BLaER1 (cell line): ENCODE data around the gene XAB2.
"Not testable (repeated sequence)": the region's sequence is repeated elsewhere in the genome, so short reads cannot be mapped to it uniquely, and the experiment has no call there.

Source experiments
- H3K27ac ChIP-seq: shearing (Covaris generic); formaldehyde crosslinking; 2 replicates; pipeline ENCODE4 v1.8.1; 2022
- H3K27me3 ChIP-seq: shearing (Covaris generic); formaldehyde crosslinking; 2 replicates; pipeline ENCODE4 v1.8.1; 2022
- H3K36me3 ChIP-seq: shearing (Covaris generic); formaldehyde crosslinking; 2 replicates; pipeline ENCODE4 v1.8.1; 2022
- H3K4me1 ChIP-seq: shearing (Covaris generic); formaldehyde crosslinking; 2 replicates; pipeline ENCODE4 v1.8.1; 2022
- H3K4me2 ChIP-seq: shearing (Covaris generic); formaldehyde crosslinking; 2 replicates; pipeline ENCODE4 v1.8.1; 2022
- H3K4me3 ChIP-seq: shearing (Covaris generic); formaldehyde crosslinking; 2 replicates; pipeline ENCODE4 v1.8.1; 2022
- H3K9ac ChIP-seq: shearing (Covaris generic); formaldehyde crosslinking; 2 replicates; pipeline ENCODE4 v1.8.1; 2022
- H3K9me3 ChIP-seq: shearing (Covaris generic); formaldehyde crosslinking; 2 replicates; pipeline ENCODE4 v1.8.1; 2022
- H4K20me1 ChIP-seq: shearing (Covaris generic); formaldehyde crosslinking; 2 replicates; pipeline ENCODE4 v1.8.1; 2022
- Cebpa-rat ChIP-seq: shearing (Covaris generic); IDR thresholded peaks from 2 replicates; pipeline ENCODE4 v1.8.1; 2022

Gene XAB2

GRCh38 chr19:7652061-7652641 lies 22.8 kb upstream of the XAB2 start:
- peak; percentile 78 for TF ChIP-seq Cebpa-rat
- Histone ChIP-seq H3K4me3 (peak overlapping the region; percentile 53), H3K4me1 (peaks cover 30% of the 10 kb centered on the region), H3K27ac (peak overlapping the region; percentile 43; the same call in 1 of the 2 replicates), H3K9ac (peak overlapping the region; percentile 40; the same call in 1 of the 2 replicates), H3K4me2 (peak overlapping the region; percentile 77), H3K36me3 (peaks cover 13% of the 10 kb centered on the region), H3K9me3 (no peaks in the 10 kb centered on the region), H4K20me1 (no peaks in the 10 kb centered on the region), H3K27me3 (no peaks in the 10 kb centered on the region)

- Histone ChIP-seq H3K9ac (no peak overlapping the region), H3K4me3 (no peak overlapping the region), H3K27ac (no peak overlapping the region), H3K4me2 (no peak overlapping the region), H4K20me1 (no peaks in the 10 kb centered on the region), H3K36me3 (peaks cover 30% of the 10 kb centered on the region), H3K27me3 (no peaks in the 10 kb centered on the region), H3K9me3 (no peaks in the 10 kb centered on the region), H3K4me1 (peaks cover 19% of the 10 kb centered on the region)
- no peak for TF ChIP-seq Cebpa-rat
Measured at GRCh38 chr19:7650148-7650547, 20.8 kb upstream of the XAB2 start.

- Histone ChIP-seq H3K27me3 (no peaks in the 10 kb centered on the region), H3K36me3 (peaks cover 43% of the 10 kb centered on the region), H4K20me1 (no peaks in the 10 kb centered on the region), H3K4me1 (peaks cover 18% of the 10 kb centered on the region), H3K9ac (no peak overlapping the region), H3K4me2 (no peak overlapping the region), H3K9me3 (no peaks in the 10 kb centered on the region), H3K4me3 (no peak overlapping the region), H3K27ac (no peak overlapping the region)
- no peak for TF ChIP-seq Cebpa-rat
Measured at GRCh38 chr19:7648265-7649014, 19.1 kb upstream of the XAB2 start.

- H3K4me2 ChIP-seq, result no peak overlapping the region
- peaks cover 6% of the 10 kb centered on the region for H3K4me1 ChIP-seq
Measured at GRCh38 chr19:7647156-7647555, 17.8 kb upstream of the XAB2 start.

GRCh38 chr19:7646426-7646700 lies 17.0 kb upstream of the XAB2 start:
- H4K20me1 ChIP-seq, result no peaks in the 10 kb centered on the region

More at GRCh38 chr19:7647156-7647555, 17.8 kb upstream of the XAB2 start:
- H4K20me1 ChIP-seq, result no peaks in the 10 kb centered on the region
- no peak overlapping the region for H3K4me3 ChIP-seq
- no peak overlapping the region for H3K9ac ChIP-seq
- H3K27me3 ChIP-seq, result no peaks in the 10 kb centered on the region
- no peak for TF ChIP-seq Cebpa-rat
- no peaks in the 10 kb centered on the region for H3K9me3 ChIP-seq
- no peak overlapping the region for H3K27ac ChIP-seq
- H3K36me3 ChIP-seq, result peaks cover 52% of the 10 kb centered on the region

GRCh38 chr19:7645656-7646425 lies 16.5 kb upstream of the XAB2 start:
- H3K4me2 ChIP-seq, result no peak overlapping the region

More at GRCh38 chr19:7646426-7646700, 17.0 kb upstream of the XAB2 start:
- Histone ChIP-seq H3K4me1 (no peaks in the 10 kb centered on the region), H3K36me3 (peaks cover 57% of the 10 kb centered on the region), H3K4me2 (no peak overlapping the region), H3K27ac (no peak overlapping the region), H3K9me3 (no peaks in the 10 kb centered on the region), H3K9ac (no peak overlapping the region), H3K27me3 (no peaks in the 10 kb centered on the region), H3K4me3 (no peak overlapping the region)
- no peak for TF ChIP-seq Cebpa-rat

GRCh38 chr19:7645163-7645562 lies 15.8 kb upstream of the XAB2 start:
- Histone ChIP-seq H3K9me3 (no peaks in the 10 kb centered on the region), H3K4me3 (no peak overlapping the region), H3K9ac (no peak overlapping the region), H3K36me3 (peaks cover 67% of the 10 kb centered on the region), H3K4me1 (no peaks in the 10 kb centered on the region), H3K27ac (no peak overlapping the region), H3K27me3 (no peaks in the 10 kb centered on the region), H3K4me2 (no peak overlapping the region), H4K20me1 (no peaks in the 10 kb centered on the region)
- no peak for TF ChIP-seq Cebpa-rat

More at GRCh38 chr19:7645656-7646425, 16.5 kb upstream of the XAB2 start:
- H3K9me3 ChIP-seq, result no peaks in the 10 kb centered on the region
- H3K9ac ChIP-seq, result no peak overlapping the region
- H3K27ac ChIP-seq, result no peak overlapping the region
- H3K4me3 ChIP-seq, result no peak overlapping the region
- H3K27me3 ChIP-seq, result no peaks in the 10 kb centered on the region
- H4K20me1 ChIP-seq, result no peaks in the 10 kb centered on the region
- peaks cover 62% of the 10 kb centered on the region for H3K36me3 ChIP-seq
- H3K4me1 ChIP-seq, result no peaks in the 10 kb centered on the region
- TF ChIP-seq Cebpa-rat, result no peak

GRCh38 chr19:7644550-7644877 lies 15.2 kb upstream of the XAB2 start:
- Histone ChIP-seq H3K27me3 (no peaks in the 10 kb centered on the region), H3K9me3 (no peaks in the 10 kb centered on the region), H3K36me3 (peaks cover 72% of the 10 kb centered on the region), H4K20me1 (peaks cover 6% of the 10 kb centered on the region; the same call in 1 of the 2 replicates), H3K27ac (no peak overlapping the region), H3K9ac (no peak overlapping the region), H3K4me1 (no peaks in the 10 kb centered on the region), H3K4me2 (no peak overlapping the region), H3K4me3 (no peak overlapping the region)
- TF ChIP-seq Cebpa-rat, result no peak

- H3K9me3 ChIP-seq, H3K27ac ChIP-seq, H3K27me3 ChIP-seq, H3K9ac ChIP-seq, H3K4me1 ChIP-seq, H3K4me3 ChIP-seq, H3K4me2 ChIP-seq: not testable (repeated sequence)
- Histone ChIP-seq H3K36me3 (peaks cover 78% of the 10 kb centered on the region), H4K20me1 (peaks cover 12% of the 10 kb centered on the region; the same call in 1 of the 2 replicates)
Measured at GRCh38 chr19:7643629-7644549, 14.5 kb upstream of the XAB2 start.
